ENCODE measurements around the gene CFAP52.

- TF ChIP-seq, protein P1, sequence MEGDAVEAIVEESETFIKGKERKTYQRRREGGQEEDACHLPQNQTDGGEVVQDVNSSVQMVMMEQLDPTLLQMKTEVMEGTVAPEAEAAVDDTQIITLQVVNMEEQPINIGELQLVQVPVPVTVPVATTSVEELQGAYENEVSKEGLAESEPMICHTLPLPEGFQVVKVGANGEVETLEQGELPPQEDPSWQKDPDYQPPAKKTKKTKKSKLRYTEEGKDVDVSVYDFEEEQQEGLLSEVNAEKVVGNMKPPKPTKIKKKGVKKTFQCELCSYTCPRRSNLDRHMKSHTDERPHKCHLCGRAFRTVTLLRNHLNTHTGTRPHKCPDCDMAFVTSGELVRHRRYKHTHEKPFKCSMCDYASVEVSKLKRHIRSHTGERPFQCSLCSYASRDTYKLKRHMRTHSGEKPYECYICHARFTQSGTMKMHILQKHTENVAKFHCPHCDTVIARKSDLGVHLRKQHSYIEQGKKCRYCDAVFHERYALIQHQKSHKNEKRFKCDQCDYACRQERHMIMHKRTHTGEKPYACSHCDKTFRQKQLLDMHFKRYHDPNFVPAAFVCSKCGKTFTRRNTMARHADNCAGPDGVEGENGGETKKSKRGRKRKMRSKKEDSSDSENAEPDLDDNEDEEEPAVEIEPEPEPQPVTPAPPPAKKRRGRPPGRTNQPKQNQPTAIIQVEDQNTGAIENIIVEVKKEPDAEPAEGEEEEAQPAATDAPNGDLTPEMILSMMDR (IDR thresholded peaks at IDR 0.05 in 8 of 11, conservative IDR thresholded peaks at IDR 0.05 in 3 of 11) = no peak
- no peak for TF ChIP-seq POLR2A (IDR thresholded peaks at IDR 0.05)
These were observed 8.4 kb upstream of the CFAP52 start for GRCh38 chr17:9568004-9568403.

Data from spleen (tissue), 7 donors.